Epidermal melanocyte (primary cell): ENCODE data around the gene GUCY1A2.
"Not testable (repeated sequence)": the region's sequence is repeated elsewhere in the genome, so short reads cannot be mapped to it uniquely, and the experiment has no call there.

Experiments used
- DNase-seq: peaks from one replicate; pipeline ENCODE4 v3.0.0; 2011; ENCODE audit warnings: low spot score; ENCODE audit not compliant: insufficient read length

GUCY1A2 gene

GRCh38 chr11:107018219-107018901 lies at the start of gene GUCY1A2:
GUCY1A2 (minus strand) TSS chr11:107018476; CDS start chr11:107018055, 421 bp downstream.
- no peak for DNase-seq

GRCh38 chr11:107054391-107054790 lies 36.1 kb upstream of the GUCY1A2 start:
- DNase-seq: no peak

- not testable (repeated sequence) for DNase-seq
Measured at GRCh38 chr11:107051332-107051731, 33.1 kb upstream of the GUCY1A2 start.

GRCh38 chr11:107050899-107051298 lies 32.6 kb upstream of the GUCY1A2 start:
- not testable (repeated sequence) for DNase-seq

- DNase-seq: no peak
Measured at GRCh38 chr11:107050121-107050520, 31.8 kb upstream of the GUCY1A2 start.

- DNase-seq: no peak
Measured at GRCh38 chr11:107044503-107044902, 26.2 kb upstream of the GUCY1A2 start.

GRCh38 chr11:107043242-107044006 lies 25.1 kb upstream of the GUCY1A2 start:
- DNase-seq: peak; percentile 59

GRCh38 chr11:107042748-107043147 lies 24.5 kb upstream of the GUCY1A2 start:
- DNase-seq: no peak

- DNase-seq: no peak
Measured at GRCh38 chr11:107041088-107041444, 22.8 kb upstream of the GUCY1A2 start.

GRCh38 chr11:107040433-107041087 lies 22.3 kb upstream of the GUCY1A2 start:
- DNase-seq: no peak

- no peak for DNase-seq
Measured at GRCh38 chr11:107025673-107026072, 7.4 kb upstream of the GUCY1A2 start.

- no peak for DNase-seq
Measured at GRCh38 chr11:107020594-107020993, 2.3 kb upstream of the GUCY1A2 start.

- DNase-seq: peak; percentile 57
Measured at GRCh38 chr11:107018902-107019493, 722 bp upstream of the GUCY1A2 start.

- no peak for DNase-seq
Measured at GRCh38 chr11:107017433-107018218, 650 bp downstream of the GUCY1A2 start.

GRCh38 chr11:107017104-107017432 lies 1.2 kb downstream of the GUCY1A2 start:
- DNase-seq: peak; percentile 29

GRCh38 chr11:107014871-107015270 lies 3.4 kb downstream of the GUCY1A2 start:
- no peak for DNase-seq

- no peak for DNase-seq
Measured at GRCh38 chr11:107011977-107012376, 6.3 kb downstream of the GUCY1A2 start.

GRCh38 chr11:107009190-107009589 lies 9.1 kb downstream of the GUCY1A2 start:
- no peak for DNase-seq

GRCh38 chr11:107006076-107006833 lies 12.0 kb downstream of the GUCY1A2 start:
- DNase-seq: no peak

GRCh38 chr11:106999196-106999595 lies 19.1 kb downstream of the GUCY1A2 start:
- no peak for DNase-seq

- no peak for DNase-seq
Measured at GRCh38 chr11:106998916-106999188, 19.4 kb downstream of the GUCY1A2 start.
